IPS DF 19.7 (cell line): ENCODE measurements around the gene ERBB2.
"Not testable (repeated sequence)": the region's sequence is repeated elsewhere in the genome, so short reads cannot be mapped to it uniquely, and the experiment has no call there.

Source experiments
- DNase-seq: peaks from one replicate; pipeline ENCODE4 v3.0.0-alpha.2; 2013; ENCODE audit warnings: low read depth, low spot score

Gene ERBB2

DNA sequence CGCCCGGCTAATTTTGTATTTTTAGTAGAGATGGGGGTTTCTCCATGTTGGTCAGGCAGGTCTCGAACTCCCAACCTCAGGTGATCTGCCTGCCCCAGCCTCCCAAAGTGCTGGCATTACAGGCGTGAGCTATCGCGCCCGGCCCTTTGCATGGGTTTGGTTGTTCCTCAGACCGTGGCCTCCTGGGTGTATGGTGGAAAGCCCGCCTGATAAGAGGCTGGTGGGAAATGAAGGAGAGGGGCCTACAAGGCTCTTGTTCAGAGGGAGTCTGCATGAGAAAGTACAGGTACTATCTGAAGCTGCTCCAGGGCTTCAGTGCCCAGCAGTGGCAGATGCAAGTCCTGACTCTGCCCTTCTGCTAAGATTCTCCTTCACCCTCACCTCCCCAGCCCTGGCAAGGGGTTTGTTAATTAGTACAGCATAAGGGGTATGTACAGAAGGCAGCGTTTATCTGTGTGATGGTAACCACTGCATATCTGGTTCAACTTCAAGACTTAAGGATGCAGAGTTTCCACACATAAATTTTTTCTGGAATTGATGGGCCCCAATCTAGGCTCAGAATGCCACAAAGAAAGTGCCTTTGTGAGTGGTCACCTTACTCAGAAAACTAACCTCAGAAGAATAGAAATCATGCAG is 62.1 kb downstream of the ERBB2 start:
- no peak for DNase-seq

DNA sequence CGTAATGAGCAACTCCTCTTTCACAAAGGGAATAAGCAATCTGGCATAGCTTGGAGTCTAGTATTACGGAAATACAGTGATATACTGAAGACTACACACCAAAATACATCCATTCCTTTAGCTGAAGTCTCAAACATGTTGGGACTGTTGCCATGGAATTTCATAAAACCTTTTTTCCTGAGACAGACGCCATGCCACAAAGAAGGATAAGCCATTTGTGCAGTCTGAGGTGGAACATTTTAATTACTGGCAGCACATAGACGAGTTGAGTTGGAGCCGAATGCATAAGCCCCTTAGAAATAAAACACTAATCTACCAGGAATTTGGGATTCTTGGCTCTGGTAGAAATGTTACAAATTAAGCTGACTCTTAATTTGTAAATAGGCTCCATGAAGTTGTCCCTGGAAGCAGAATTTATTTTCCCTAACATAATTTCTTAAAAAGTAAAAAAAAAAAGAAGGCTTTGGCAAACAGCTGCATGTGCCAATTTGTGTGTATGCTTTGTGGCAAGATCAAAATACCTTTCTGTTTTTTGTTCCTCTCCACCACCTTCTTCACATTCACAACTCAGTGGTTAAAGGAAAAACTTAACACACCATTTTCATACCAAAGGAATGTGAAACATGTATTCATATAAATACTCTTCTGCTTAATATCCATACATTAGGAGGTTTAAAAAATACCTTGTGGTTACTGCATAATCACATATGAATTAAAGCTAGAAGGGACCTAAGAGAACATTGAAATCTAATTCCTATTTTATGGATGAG is 63.4 kb downstream of the ERBB2 start:
- DNase-seq, result no peak

DNA sequence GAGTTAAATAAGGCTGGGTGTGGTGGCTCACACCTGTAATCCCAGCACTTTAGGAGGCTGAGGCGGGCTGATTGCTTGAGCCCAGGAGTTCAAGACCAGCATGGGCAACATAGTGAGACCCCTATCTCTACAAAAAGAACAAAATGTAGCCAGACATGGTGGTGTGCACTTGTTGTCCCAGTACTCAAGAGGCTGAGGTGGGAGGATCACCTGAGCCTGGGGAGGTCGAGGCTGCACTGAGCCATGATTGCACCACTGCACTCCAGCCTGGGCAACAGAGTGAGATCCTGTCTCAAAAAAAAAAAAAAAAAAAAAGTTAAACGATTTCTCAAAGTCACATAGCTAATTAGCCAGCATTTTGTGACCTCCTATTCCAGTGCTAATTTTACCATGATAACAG is 64.3 kb downstream of the ERBB2 start:
- not testable (repeated sequence) for DNase-seq

DNA sequence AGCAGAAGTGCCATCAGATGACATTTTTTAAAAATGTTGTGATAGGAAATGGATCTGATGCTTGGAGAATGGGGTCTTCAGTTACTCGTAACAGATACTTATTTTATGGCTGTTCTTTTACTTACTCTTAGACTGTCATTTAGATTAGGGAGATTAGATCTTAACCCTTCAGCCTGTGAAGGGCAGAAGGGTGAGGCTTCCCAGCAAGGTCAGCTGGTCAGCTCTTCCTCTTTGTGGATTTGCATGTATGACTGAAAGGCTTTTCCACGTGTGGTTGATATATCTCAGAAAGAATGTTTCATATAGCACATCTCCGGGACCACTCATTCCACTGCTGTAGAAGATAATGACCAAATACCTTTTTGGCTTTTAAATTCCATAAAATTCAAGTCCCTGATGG is 65.3 kb downstream of the ERBB2 start:
- no peak for DNase-seq

DNA sequence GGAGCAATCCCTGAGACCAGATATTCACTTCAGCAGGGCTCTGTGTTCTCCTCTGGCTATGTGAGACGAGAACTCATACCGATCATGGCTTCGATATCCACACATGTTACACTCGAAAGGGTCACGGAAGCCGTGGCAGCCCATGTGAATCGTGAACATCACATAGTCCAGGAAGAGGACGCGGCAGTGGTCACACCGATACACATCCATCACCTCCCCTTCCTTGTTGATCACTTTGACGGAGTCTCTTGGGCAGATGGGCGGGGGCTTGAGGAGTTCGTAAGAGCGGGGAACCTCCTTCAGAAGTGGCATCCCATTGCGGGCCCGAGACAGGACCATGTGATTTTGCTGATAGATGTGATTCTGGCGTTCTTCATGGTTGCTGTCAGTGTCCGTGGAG is 65.9 kb downstream of the ERBB2 start:
- DNase-seq, result no peak

DNA sequence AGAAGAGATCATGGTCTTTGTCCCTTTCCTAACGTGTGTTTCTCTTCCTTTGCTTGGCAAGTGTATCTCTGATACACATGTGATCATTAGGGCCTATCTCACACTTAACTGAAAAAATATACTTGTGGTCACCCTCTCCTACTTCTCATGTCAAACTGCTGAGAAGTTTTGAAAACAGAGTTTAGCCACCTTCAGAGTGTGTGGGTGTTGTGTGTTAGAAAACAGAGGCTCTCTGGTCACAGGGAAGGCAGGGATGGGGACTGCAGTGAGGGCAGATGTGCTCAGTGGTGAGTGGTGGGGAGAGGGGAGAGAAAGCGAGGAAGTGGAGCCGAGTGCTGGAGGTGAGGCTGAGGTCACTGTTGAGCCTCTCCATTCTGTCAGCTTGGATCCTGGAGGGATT is 67.3 kb downstream of the ERBB2 start:
- DNase-seq, result no peak

DNA sequence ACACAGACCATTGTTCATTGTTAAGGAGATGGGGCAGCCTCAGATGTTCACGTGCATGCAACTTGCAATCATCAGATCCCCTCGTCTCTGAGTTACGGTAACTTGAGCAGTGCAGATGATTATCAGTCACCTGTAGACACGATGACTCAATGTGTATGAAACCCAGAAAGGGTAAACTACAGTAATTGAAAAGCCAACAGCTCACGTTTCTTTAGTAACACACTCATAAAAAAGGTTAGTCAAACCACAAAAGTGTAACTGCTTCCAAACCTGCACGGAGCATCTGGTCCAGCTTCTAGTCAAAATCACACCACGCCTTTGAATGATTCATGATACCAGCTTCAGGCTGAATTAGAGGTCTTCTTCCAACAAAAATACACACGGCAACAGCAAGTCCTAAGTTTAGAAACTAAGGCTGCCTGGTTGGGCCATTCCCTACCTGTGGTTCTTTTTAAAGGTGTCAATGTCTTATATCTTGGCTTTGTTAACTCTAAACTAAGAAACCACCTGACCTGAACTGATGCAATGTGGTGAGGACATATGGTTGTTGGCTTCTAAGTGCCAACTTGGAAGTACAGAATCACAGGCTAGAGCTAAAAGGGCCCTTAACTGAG is 70.2 kb downstream of the ERBB2 start:
- DNase-seq, result no peak

DNA sequence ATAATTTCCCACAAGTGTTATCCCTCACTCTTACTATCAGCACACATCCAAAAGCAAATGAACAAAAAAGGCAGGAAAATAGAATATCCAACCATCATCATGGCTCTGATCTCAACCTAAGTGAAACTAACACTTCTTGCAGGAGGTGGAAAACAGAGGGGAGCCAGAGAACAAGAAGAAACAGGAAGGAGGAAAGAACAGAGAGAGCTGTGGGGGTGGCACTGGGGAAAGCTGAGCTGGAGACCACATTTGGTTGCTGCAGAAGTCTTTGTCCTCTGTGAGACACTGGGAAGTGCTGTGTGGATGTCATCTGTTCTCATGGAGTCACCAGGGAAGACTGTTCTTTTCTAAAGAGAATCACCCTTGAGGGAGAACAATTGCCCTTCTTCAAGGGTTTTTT is 72.6 kb downstream of the ERBB2 start:
- no peak for DNase-seq

DNA sequence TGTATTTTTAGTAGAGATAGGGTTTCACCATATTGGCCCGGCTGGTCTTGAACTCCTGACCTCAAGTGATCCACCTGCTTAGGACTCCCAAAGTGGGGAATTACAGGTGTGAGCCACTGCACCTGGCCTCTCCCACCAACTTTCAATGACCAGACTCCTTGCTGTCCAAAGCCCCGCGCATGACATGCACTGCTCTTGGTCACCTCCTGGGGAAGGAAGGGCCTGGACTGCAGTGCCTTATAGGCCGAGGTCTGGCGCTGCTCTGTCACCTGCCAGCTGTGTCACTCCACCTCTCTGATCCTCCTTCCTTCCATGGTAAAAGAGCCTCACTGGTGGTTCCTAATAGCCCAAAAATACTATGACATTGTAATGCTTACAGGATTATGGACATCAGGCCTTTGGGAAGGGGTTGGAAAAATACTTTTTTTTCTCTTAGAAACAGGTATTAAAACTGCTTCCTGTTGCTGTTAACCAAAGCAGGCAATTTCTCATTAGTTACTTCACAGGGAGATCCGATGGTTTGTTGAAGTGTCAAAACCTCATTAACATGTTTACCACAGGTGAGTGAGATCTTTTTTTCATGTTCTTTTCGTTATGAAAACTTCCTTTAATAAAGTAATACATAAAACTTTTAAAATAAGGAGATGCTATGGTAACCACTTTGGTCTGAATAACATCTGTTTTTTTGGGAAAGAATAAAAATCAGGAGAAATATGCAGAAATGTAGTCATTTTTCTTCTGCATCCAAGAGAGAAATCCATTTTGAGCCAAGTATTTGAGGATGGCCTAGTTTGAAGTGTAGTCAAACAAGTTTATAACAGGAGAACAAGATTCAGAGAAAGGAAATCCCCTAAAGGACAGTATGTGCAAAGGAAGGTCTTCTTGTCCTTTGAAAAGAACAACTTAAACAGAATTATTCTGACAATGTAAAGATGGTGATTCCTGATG is 73.4 kb downstream of the ERBB2 start:
- DNase-seq, result no peak

DNA sequence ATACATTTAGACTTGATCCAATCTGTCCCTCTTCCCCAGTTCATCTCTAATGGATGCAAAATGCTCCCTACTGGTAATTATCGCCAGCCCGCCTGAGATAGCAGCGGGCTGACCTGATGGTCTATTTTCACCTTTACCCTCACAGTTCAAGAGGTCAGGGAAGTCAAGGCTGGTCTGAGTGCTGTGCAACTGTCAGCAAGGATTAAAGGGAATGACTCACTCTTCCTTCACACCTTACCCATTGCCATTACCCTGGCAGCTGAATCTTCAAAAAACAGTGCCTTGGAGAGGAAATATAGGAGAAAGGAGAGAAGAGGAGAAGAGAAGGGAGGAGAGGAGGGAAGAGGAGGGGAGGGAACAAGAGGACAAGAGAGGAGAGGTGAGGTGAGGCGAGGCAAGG is 74.2 kb downstream of the ERBB2 start:
- no peak for DNase-seq

DNA sequence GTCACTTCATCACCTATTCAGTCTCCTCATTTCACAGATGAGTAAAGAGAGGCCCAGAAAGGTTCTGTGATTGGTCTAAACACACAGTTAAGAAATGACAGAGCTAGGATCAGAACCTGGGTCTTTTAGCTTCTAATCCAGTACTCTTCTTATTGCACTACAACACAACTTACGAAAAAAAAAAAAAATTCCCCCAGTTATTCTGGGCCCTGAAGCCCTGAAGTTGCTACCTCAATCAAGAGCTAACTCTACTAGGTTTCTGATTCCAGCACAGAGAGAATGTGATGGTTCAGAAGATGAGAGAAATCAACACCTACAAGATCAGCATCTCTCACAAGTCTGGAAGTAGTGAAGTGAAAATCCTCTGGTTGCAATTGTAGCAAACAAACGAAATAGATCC is 75.2 kb downstream of the ERBB2 start:
- no peak for DNase-seq

DNA sequence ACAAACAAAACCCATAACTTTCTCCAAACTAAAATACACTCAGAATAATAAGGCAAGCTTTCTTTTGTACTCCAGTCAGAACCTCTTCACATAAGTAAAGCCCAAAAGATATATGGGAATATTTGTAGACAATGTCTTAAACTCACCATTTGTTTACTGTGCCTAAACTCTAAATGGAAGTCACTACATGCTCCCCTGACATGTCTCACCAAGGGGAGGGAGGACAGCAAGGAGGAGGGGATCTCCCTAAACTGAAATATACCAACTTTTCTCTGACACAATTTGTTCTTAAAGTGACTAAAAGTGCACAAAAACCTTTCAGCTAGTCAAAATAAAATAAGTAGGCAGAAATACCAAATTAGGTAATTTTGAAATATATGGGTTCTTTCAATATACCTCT is 76.4 kb downstream of the ERBB2 start:
- no peak for DNase-seq

DNA sequence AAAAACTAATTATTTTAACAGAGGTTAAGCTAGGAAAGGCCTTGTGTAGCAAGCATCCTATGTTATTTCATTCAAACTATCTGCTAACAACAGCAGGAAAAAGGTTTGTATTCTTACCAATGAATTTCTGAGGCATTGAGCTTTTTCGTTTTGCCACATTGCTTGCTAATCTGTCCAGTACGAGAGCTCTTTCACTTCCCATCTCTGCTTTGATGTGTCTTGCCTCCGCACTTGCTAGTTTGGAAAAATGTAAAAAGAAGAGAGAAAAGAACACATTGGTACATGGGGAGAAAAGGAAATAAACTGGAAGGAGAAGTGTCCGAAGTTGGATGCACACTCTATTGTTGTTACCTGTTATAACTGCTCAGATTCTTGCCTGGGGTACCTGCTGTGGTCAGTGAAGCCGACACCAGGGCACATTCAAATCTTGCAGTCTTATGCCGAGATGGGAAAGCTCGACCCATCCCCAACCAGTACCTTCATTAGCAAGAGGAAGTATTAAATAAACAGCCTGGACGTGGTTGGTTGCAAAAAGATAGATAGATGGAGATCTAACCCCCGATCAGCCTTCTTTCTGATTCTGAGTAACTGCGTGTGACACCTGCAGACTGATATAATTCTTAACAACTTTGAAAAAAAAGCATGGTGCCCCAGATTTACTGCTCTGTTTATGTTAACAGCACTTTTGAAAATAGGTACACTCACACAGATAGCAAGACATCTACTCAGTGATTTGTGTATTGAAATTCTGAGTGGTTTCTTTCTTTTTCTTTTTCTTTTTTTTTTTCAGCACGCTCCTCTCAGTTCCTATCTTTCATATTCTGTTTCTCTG is 77.9 kb downstream of the ERBB2 start:
- DNase-seq, result no peak
